NT2/D1 (cell line): ENCODE data around the gene GSG1L.

Experiments used
- SUZ12 ChIP-seq: IDR thresholded peaks from 2 replicates; pipeline ENCODE4 v1.6.1; 2011; ENCODE audit not compliant: insufficient read length, insufficient read depth; ENCODE audit errors: extremely low read depth
- YY1 ChIP-seq: IDR thresholded peaks from 2 replicates; pipeline ENCODE4 v1.6.1; 2011; ENCODE audit not compliant: insufficient read length, insufficient read depth
- ZNF274 ChIP-seq: IDR thresholded peaks from 2 replicates; pipeline ENCODE4 v1.6.1; 2011; ENCODE audit warnings: mild to moderate bottlenecking, low read depth, low read length

DNA sequence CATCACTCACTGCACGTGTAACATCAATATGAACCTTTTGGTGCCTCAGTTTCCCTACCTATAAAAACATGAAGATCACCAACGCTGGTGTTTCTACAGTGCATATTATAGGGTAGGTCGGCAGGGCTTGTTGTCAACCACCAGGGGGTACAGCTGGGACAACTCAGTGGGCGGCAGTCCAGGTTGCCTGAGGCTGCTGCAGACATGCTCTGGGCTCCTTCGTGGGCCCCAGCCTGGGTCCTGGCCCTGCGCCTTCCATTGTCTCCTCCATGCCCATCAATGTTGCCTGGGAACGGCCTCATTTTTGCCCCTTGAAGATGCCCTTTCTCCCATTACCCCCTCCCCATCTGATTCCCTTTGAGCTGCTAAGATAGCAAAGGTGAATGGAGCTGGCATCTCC is 89.8 kb downstream of the GSG1L start:
- TF ChIP-seq SUZ12, result no peak
- TF ChIP-seq YY1, result no peak
- no peak for TF ChIP-seq ZNF274
